ENCODE measurements around the gene BLTP3A.
"Not testable (repeated sequence)": the region's sequence is repeated elsewhere in the genome, so short reads cannot be mapped to it uniquely, and the experiment has no call there.

Gene BLTP3A

DNA sequence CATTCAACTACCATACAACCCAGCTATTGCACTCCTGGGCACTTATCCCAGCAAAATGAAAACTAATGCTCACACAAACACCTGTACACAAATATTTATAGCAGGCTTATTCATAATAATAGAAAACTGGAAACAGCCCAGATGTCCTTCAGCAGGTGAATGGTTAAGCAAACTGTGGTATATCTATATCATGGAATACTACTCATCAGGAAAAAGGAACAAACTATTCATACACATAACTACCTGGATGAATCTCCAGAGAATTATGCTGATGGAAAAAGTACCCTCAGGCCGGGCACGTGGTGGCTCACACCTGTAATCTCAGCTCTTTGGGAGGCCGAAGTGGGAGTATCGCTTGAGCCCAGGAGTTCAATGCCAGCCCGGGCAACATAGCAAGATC, 3.8 kb upstream of the BLTP3A start:
- DNase-seq (ENCODE audit: extremely low read depth in 1 of 2, low read depth in 1 of 2): no peak

DNA sequence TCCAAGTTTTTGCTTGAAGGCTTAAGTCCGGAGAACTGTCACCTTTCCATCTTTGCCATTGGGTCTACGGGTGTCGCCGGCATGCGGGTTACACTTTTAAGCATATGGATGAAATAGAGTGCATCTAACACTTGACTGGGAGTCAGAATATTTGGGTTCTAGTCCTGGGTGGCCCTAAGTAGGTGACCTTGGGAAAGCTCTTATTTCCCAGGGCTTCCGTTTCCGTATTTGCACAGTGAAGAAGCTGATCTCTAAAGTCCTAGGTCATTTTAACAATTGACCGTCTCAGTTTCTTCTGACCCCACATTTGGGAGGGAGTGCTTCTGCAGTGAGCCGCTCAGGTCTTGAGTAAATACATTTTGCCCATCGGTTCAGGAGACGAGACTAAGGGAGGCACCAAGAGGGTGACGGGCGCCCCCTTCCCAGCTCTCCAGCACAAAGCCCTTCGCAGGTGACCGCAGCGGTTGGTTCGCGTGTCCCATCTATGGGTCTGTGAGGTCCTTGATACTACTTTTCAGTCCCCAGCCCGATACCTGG, 651 bp upstream of the BLTP3A start:
- DNase-seq (ENCODE audit: extremely low read depth in 1 of 2, low read depth in 1 of 2): peak in 1 of 2 donors; percentile 8

- peak in 1 of 2 donors; percentile 15 for DNase-seq (ENCODE audit: extremely low read depth in 1 of 2, low read depth in 1 of 2)
Measured at GRCh38 chr6:34792605-34793500, 970 bp downstream of the BLTP3A start.

- DNase-seq (ENCODE audit: extremely low read depth in 1 of 2, low read depth in 1 of 2): no peak
Measured at GRCh38 chr6:34793877-34794276, 2.0 kb downstream of the BLTP3A start.

DNA sequence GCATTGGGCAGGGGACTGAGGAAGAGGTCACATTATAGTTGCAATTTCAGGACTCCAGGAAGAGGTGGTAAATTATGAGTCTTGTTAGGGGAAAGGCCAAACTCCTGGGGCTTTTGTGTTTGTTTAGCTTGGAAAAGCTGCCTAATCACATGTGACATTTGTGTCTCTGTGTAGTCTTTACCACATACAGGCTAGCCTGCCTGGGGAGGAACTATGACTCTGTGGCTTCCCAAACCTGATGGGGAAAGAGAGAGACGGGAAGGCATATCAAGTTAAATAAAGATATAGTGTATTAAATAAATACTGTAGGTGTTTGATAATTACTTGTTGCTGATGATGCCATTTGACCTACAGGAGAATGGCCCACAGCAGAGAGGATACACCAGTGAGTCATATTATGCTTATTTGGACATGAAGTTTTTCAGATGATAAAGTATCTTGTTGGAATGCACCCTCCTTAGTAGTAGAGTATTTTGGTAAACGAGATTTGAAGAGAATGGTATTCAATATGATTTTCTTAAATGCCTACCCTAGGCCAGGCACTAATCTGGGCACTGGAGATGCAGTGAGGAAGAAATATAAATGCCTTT, 4.0 kb downstream of the BLTP3A start:
- no peak for DNase-seq (ENCODE audit: extremely low read depth in 1 of 2, low read depth in 1 of 2)

DNA sequence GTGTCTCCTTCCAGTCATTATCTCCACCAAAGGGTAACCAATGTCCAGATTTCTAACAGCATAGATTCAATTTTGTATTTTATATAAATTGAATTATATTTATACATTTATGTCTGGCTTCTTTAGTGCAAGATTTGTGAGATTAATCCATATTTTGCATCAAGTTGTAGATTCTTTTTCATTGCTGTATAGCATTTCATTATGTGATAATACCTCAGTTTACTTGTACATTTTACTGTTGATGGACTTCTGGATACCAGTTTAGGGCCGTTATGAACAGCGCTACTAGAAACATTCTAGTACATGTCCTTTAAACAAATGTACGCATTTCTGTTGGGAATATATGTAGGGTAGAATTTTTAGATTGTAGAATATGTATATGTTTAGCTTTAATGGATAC, 6.2 kb downstream of the BLTP3A start:
- DNase-seq (ENCODE audit: extremely low read depth in 1 of 2, low read depth in 1 of 2): no peak

- DNase-seq (ENCODE audit: extremely low read depth in 1 of 2, low read depth in 1 of 2): no peak
Measured at GRCh38 chr6:34799547-34799946, 7.7 kb downstream of the BLTP3A start.

DNA sequence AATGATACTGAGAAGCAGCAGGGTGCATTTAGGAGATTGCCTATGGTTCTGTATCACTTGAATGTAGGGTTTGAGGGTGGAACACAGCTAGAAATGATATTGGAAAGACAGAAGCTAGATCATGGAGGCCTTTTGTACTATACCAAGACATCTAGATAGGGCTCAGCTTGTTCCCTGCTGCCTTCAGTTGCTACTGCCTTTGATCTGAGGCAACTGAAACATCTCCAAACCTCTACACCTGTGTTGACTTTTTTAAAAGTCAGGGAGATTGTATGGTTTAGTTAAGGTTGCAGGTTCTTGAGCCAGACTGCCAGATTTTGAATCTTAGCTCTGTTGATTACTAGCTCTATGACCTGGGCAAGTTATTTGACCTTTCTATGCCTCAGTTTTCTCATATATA, 12.7 kb downstream of the BLTP3A start:
- no peak for DNase-seq (ENCODE audit: extremely low read depth in 1 of 2, low read depth in 1 of 2)

- DNase-seq (ENCODE audit: extremely low read depth in 1 of 2, low read depth in 1 of 2): not testable (repeated sequence)
Measured at GRCh38 chr6:34805074-34805473, 13.2 kb downstream of the BLTP3A start.

DNA sequence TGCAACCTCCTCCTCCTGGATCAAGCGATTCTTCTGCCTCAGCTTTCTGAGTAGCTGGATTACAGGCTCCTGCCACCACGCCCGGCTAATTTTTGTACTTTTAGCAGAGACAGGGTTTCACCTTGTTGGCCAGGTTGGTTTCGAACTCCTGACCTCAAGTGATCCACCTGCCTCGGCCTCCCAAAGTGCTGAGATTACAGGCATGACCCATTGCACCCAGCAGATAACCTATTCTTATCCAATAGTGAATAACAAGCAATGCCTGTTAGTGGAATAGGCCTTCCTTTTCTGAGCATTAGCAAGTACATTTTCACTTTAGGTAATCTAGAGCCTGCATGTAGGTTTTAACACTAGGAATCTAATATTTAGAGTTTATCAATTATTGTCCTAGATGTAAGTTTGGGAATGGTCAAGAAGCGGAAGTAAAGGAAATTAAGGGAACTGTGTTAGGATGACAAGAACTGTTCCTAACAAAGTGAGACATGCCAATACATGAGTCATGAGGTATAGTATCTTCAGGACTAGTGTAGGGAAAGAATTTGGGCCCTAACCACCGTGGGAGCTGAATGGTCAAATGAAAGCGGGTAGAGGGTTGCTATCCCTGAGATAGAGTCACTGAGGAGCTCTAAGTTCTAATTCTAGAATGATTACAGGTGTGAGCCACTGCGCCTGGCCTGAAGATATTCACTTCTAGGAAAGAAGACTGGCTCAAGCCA, 15.0 kb downstream of the BLTP3A start:
- DNase-seq (ENCODE audit: extremely low read depth in 1 of 2, low read depth in 1 of 2): no peak

- DNase-seq (ENCODE audit: extremely low read depth in 1 of 2, low read depth in 1 of 2): not testable (repeated sequence)
Measured at GRCh38 chr6:34808473-34808872, 16.6 kb downstream of the BLTP3A start.

DNA sequence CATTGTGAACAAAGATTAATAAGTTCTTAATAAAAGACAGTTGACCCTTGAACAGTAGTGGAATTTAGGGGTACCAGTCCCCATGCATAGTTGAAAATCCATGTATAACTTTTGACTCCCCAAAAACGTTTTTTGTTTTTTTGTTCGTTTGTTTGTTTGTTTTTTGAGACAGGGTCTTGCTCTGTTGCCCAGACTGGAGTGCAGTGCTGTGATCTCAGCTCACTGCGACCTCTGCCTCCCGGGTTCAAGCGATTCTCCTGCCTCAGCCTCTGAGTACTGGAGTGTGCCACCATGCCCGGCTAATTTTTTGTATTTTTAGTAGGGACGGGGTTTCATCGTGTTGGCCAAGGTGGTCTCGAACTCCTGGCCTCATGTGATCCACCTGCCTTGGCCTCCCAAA, 17.5 kb downstream of the BLTP3A start:
- not testable (repeated sequence) for DNase-seq (ENCODE audit: extremely low read depth in 1 of 2, low read depth in 1 of 2)

- DNase-seq (ENCODE audit: extremely low read depth in 1 of 2, low read depth in 1 of 2): no peak
Measured at GRCh38 chr6:34810017-34810882, 18.4 kb downstream of the BLTP3A start.

GRCh38 chr6:34810936-34811632, 19.2 kb downstream of the BLTP3A start:
- DNase-seq (ENCODE audit: extremely low read depth in 1 of 2, low read depth in 1 of 2): peak in 1 of 2 donors; percentile 7

DNA sequence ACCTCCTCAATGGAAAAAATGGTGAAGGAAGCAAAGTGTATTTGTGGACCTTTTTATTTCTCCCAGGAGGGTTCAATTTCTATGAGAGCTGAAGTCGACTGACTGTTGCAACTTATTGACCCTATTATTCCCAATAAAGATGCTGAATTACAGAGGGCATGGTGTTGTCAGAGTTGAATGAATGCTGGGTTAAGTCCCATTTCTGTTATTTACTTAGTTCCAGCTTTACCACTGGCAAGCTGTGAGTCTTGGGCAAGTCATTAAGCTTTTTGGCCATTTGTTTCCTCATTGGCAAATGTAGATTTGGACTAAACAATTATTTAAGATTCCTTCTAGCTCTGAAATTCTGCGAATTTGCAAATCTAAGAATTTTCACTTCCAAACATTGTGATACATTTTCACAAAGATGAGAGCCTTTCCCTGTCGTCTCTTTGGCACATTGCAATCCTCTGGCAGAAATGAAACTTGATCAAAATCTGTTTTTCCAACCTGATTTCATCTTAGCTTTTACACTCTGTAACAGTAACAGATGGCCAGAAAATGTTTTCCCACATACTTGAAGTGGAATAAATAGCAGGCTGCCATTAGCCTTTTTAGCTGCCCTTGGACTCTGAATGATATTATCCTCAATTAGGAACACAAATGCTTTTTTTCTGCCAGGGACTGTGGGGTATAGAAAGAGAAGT, 21.3 kb downstream of the BLTP3A start:
- no peak for DNase-seq (ENCODE audit: extremely low read depth in 1 of 2, low read depth in 1 of 2)

GRCh38 chr6:34816635-34817301, 24.9 kb downstream of the BLTP3A start:
- no peak for DNase-seq (ENCODE audit: extremely low read depth in 1 of 2, low read depth in 1 of 2)

DNA sequence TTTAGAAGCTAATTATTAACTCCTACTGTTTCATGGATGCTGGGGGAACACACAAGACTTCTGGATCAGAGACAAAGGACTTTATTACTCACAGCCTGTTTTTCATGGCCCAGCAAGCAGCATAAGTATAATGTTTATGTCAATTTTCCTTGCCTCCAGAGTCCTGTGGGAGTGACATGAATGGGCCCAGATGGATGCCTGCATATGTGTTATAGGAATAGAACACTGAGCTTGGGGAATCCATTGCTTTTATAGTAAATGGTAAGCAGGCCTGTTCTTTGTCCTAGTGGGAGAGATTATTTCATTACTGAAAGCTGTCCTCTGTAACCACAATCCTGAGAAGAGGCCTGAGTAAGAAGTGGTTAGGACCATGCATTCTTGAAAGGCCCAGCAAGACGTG, 25.6 kb downstream of the BLTP3A start:
- DNase-seq (ENCODE audit: extremely low read depth in 1 of 2, low read depth in 1 of 2): no peak

DNA sequence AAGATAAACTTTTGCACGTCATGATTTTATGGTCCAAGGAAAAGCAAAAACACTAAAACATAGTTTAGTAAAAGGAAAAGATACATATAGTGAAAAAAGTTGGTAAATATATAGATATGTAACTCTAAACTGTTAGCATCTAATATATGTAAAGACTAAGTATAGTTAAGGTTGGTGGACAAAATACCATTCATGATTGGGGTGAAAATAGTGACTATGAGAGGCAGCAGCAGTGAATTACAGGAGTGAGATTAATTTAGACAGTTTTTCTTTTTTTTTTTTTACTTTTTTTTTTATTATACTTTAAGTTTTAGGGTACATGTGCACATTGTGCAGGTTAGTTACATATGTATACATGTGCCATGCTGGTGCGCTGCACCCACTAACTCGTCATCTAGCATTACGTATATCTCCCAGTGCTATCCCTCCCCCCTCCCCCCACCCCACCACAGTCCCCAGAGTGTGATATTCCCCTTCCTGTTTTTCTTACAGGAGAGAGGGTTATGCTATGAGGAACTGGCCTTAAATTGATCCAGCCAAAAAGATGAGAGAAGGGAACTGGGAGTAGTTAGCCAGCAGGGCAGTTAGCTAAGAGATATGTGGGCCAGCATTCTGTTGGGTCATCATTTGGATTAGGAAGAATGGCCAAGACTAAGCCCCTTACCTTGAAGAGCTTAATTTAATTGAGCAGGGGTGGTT, 27.1 kb downstream of the BLTP3A start:
- DNase-seq (ENCODE audit: extremely low read depth in 1 of 2, low read depth in 1 of 2): not testable (repeated sequence)
